NCI-H2196 (cell line): ENCODE data around the gene MRPS23.
A peak's percentile ranks its signal among the peaks of the same experiment; 100 is the strongest.

Experiments used
- DNase-seq: peaks from one replicate; lab custom pipeline; 2025; ENCODE audit not compliant: unreplicated experiment; lab: John Stamatoyannopoulos, UW

The MRPS23 gene

DNA sequence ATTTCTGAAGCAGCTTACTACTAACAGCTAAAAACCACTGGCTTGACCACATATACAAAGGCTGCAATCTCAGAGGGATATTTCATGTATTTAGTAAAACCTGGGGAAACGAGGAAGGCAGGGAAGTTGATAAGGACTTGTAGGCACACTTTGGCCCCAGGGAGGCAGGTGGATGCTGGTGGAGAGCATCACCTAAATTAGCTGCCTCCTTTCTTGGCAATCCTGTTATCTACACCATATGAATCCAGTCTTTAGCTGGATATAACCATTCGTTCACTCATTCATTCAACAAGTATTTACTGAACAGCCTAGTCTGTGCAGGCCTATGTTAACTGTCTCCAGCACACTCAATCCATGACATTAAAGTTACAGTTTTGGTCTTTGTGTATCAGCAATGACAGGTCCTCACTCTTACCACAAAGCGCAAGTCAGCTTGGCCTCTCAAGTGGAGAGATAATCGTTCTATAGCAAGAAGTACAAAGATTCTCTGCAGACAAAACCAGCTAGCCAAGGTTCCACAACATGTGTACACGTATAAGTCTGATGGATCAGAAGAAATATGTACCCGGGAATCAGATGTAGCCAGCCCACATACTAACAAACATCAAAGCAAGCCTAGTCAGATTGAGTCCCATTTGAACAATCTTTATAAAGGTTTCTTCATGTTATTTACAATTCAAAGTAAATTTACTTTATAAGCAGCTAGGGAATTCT is 10.8 kb downstream of the MRPS23 start:
- no peak for DNase-seq

DNA sequence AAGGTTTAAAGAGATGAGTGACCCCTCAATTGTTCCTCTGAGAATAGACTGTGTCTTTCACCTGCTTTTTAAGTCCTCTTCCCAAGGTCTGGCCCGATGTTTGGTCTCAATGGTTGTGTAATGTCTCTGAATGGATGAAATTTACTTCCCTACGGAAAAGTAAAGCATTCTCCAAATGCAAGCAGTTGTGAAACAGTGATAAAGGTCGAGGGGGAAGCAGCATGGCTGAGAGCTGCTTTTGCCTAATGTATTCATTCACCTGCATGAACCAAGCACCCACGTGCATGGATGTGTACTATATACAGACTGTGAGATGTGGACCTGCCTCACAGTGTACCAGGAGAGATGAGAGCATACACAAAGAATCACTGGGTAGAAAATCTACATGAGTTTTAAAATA is 11.4 kb downstream of the MRPS23 start:
- DNase-seq: no peak

DNA sequence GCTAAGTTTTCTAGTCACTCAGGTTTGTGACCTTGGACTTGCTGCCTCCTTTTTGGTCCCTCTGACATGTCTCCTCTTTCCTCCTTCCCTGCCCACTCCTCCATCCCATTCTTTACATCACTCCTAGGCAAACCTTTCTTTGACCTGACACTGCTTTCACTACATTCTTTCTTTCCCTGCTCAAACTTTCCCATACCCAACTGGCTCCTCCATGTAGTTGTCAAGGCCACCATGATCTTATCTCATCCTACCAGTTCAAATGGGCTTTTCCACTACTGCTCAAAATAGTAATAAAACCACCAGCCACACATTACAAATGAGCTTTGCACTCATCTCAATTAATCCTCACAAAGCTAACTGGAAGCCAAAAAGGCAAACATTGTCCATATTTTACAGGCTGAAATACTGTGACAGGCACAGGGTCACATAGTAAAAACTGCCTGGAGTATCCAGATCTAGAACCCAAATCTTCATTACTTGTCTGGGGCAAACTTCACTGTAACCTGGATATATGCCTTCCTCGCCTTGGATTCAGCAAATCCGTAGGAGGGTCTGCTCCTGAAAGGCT is 14.4 kb downstream of the MRPS23 start:
- no peak for DNase-seq

DNA sequence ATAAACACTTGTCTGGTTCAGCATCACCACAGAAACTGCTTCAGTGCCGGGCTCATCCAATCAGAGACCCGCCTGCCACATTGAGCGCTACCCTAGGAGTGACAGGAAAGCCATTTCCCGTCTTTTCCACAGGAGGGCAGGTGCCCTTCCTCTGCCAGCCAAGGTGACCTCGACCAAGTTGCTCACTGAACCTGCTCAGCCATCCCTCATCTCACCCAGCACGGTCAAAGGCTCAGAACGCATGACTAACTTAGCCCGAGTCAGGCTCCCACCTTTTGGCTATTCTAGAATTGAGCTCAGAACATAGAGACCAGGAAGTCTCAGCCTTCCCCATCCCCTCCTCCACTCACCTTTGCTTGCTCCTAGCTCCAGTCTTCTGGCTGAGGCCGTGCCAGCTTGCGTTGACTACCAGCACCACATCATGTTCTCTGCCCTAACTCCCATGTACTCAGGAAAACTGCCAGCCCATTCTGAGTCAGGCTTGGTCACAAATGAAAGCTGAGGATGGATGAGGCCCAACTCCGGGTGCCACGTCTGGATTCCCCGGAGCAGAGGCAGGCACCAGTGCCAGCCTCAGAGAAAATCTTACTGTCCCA is 15.6 kb downstream of the MRPS23 start:
- peak; percentile 31 for DNase-seq

DNA sequence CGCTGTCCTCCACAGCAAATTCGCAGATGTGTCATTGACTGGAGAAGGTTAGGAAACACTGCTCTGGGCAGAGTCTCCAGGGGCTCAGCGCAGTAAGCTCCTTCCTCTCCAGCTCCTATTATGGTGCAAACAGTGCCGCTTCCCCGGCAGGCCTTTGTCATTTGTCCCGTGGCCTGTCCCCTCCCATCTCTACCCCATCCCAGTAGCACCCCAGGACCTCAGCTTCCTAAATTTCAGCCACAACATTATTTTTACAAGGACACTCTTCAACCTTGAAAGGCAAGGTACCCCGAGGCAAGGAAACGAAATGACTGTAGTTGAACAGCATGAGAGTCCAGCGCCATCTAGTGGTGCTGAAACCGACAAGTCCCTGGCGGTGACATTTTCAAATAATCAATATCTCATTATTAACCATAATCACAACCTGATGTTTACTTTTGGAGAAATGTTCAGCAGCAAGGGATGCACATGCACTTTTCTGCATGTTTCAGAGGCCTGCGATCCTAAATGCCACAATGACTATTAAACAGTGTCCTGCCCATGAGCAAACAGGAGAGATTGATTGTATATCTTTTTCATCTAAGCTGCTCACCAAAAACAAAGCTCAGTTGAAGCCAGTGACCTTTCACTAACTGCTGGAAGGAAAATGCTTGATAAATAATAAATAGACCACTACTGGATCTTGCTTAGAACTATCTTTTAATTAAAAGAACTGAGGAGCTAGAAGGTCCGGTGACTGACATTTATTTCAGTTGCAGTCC is 16.5 kb downstream of the MRPS23 start:
- DNase-seq: peak; percentile 83

DNA sequence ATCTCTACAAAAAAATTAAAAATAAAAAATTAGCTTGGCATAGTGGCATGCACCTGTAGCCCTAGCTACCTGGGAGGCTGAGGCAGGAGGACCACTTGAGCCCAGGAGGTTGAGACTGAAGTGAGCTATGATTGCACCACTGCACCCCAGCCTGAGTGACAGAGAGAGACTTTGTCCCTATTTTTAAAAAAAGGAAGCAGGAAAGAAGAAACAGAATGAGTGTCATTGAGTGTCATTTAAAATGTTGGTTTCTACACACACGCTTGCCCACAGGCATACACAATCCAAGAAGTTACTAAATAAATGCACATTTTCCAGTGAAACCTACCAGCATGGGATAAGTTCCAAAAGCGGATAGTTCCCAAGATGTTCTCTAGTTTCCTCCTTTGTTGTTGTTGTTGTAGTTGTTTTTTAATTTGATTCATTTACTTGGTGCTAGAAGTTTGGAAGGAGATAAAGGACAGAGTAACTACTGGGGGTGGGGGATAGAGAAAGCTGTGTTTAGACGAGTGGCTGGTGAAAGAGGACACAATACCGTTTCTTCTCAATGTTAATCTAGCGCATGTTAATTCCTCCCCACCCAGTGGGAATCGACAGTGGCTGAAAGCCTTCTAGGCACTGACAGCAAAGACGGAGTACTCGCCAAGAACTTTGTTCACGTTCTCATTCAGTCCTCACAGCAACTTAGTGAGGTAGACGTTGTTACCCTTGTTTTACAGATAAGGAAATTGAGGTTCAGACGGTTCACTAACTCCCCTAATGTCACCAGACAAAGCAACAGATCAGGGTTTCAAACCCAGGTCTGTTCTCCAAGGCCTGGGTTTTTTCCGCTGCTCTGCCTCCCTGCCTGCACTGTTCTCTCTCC is 17.3 kb downstream of the MRPS23 start:
- DNase-seq: no peak

DNA sequence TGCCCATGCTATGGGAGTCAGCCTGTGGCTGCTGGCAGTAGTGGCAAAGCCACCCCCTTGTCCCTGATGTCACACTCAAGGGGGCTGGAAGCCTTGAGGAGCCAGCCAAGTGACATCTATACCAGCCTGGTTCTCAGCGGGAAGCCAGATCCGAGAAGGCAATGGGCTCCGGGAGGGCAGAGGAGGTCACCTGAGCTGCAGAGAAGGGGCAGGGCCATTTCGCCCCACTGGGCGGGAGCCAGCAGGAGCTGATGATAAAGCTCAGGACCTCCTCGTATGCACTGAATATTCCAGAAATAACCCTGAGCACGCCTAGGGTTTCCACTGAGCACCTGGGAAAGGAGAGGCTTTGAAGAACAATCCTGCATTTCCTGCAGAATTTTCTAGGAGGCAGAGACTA is 19.0 kb downstream of the MRPS23 start:
- no peak for DNase-seq

DNA sequence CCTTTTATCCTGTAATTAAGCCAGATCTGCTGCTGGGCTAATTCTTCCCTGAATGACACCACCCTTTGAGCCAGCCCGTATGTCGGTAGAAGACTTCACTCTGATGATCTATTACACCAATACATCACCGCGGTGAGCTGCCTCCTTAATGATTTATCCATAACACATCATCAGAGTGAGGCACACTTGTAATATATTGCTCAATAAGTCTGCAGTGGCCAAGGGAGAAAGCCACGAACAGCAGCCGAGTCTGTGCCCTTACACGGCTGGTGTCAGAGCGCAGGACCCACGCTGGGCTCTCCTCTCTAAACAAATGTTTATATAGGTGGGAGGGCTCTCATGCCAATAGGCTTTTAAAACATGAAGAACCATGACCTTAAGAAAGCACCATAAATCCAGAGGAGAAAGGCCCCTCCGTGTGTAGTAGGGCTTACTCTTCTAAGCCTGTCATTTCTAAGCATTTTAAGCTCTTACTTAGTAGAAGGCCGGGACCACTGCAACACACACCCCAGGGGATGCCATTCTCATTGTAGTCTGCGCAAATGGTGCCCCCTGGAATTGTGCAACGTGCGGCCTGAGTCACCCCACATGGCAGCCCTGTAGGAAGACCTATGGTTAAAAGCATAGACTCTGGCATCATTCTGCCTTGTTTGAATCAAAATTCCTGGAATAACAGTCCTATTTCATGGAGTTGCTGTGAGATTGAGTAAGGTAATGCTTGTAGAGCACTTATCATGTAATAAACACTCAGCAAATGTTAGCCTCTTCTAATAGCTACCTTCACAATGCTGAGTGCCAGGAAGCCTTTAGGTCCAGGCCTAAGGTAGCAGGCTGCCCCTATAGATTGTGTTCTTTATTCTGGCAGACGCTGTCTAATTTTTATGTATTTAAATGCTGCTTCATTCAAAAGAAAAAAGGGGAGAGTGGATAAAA is 26.1 kb downstream of the MRPS23 start:
- DNase-seq: no peak

DNA sequence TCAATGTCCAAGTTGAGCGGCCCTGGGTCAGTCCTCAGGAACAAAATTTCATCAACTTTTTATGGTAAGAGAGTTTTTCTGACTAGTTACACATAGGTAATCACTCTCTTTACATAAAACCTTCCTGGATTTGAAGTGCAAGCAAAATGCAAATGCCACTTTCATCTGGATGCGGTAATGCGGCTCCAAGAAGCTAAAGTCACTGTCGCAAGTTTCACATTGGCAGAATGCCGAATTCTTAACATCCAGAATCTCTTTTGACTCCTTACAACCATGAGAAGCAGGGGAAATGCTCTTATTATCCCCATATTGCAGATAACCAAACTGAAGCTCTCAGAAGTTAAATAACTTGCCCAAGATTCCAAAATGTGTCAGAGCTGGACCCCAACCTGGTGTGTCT is 30.0 kb downstream of the MRPS23 start:
- DNase-seq: no peak

DNA sequence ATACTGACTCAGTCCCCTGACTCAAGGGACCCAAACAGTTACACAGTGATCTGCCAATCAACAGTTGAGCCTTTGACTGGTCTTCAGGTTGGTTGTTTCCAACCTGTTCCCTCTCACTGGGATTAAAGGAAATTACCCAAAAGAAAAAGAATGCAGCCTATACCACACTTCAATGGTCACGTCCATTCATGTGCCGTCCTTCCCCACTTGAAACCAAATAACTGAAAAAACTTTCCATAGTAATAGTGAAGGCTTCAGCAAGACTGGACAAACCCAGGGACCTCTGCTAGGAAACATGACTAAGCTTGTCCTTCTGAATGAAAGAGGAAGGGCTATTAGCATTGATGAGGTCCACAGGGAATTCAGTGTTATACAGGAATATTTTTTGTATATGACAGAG is 30.6 kb downstream of the MRPS23 start:
- DNase-seq: no peak

DNA sequence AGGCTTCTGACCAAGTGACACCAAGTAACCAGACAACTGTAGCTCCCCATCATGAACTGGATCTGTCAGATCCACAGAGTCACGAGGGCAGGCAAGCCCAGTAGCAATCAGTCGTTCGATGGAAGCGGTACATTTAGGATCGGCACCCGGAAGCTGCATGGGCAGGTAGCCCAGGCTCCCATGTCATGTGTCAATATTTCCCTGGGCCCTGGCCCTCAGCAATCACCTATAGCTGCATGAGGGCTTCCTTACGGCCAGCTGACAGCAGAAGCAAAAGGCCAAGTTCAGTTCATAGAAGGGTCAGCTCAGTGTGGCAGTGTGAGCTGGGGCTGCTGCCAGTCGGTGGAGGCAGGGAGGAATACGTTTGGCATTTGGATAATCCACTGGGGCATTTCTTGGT is 31.8 kb downstream of the MRPS23 start:
- DNase-seq: no peak

DNA sequence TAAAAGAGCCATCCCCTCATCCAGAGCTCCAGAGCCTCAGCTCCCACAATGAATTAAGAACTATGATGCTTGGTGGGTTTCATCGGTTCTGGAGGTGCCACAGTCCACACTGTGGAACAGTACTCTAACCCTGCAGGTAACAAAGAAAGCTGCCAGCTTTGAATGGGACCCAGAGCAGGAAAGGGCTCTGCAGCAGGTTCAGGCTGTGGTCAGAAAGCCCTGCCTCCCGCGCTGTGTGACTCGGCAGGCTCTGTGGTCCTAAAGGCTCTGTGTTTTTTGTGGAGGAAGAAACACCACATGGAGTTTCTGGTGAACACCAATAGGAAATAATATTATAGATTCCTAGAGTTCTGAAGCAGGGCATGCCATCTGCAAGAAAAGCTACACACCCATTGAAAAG is 32.5 kb downstream of the MRPS23 start:
- no peak for DNase-seq

DNA sequence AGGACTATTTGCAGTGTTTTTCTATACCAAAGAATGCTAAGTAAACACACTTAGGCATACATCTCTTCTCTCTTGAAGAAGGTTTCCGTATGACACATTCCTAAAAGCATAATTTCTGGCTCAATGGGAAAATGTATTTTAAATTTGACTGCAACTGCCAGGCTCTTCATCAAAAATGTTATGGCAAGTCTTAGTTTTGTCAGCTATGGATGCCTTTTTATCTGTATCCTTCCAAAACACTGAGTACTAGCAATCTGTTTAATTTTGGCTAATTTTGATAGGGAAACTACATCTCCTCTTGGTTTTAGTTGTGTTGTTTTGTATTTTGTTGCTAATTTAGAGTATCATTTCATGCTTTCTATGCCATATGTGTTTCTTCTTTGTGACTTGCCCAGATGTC is 35.4 kb downstream of the MRPS23 start:
- no peak for DNase-seq

DNA sequence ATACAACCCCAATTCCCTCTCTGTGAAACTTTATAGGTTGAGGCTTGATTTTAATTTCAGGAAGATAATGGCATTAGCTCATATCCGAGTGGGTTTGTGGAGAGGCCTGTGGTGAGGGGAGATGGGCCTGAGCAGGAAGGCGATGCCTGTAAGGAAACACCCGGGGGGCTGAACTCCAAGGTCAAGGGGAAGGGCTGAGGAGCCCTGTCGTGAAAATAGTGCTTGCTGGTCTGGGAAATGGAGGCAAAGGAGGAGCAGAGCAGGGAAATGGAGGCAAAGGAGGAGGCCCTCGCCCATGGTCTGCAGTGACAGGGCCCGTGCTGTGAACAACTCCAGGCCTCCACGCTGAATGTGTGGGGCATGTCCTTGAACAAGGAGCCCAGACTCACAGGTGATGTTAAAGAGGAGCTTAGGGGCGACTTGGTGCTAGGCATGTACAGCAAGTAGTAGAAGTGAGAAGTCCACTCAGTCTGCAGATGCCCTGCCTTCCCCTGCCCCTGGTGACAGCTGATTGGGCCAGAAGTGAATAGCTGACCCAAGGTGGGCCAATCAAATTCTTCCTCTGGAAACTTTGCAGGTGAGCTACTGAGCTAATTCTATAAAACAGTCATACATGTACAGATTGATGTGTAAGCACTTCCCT is 38.1 kb downstream of the MRPS23 start:
- DNase-seq: peak; percentile 14

DNA sequence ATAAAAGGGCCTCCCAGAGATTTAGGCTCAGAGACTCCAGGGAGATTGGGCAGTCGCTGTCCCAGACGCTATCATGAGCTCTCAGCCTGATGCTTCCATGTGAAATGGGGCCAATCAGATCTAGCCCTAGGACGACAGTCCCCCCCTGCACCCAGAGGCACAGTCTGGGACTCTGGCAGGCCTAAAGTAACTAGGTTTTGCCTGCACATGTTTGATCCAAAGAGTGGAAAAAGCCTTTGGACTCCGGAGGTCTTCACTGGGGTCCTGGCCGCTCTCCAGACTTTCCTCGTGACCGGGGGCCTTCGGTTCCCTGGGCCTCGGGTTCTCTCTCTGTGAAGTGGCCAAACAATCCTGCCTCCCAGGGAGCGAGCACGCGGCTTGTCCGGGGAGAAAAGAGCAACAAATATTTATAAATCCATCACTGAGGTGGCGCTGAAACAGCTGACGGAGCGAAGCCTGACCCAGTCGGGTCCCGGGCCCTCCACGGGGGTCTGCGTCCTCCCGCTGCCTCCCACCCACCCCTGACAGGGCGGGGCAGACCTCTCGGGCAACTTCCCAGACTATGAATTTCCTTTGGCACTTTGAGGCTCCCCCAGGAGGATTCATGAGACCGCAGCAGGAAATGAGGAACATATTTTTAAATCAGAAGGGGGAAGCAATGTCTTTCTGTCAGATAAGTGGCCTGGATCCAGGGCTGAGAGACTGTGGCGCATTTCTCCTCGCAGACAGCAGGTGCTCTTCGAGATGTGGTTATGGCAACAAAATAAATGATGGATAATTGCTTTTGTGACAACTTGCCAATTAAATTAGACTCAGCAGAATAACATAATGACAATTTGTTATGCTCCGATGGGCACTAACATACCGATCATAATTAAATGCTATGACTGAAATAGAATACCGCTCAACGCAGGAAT is 38.9 kb downstream of the MRPS23 start:
- DNase-seq: peak; percentile 74

DNA sequence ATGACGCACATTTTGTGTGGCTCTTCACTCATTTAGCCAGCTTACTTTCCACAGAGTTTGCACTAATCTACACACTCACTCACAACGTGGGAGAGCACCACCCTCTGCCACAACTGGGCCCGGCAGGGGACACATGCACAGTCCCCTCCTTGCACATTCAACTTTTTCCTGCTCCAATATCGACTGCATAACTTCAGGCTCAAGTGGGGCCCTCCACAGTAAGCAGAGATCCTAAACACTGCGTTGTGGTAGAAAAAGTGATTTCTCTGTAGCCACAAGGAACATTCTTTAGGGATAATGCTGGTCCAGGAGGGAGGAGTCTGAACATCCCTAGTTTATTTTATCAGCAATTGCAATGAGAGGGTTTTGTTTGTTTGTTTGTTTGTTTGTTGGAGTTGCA is 40.0 kb downstream of the MRPS23 start:
- DNase-seq: no peak

DNA sequence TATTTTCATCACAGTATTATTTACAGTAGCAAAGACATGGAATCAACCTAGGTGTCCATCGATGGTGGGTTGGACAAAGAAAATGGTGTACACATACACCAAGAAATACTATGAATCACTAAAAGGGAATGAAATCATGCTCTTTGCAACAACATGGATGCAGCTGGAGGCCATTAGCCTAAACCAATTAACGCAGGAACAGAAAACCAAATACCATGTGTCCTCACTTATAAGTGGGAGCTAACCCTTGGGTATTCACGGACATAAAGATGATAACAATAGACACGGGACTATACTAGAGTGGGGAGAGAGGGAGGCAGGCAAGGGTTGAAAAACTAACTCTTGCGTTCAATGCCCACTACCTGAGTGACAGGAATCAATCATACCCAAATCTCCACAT is 41.0 kb downstream of the MRPS23 start:
- DNase-seq: no peak

DNA sequence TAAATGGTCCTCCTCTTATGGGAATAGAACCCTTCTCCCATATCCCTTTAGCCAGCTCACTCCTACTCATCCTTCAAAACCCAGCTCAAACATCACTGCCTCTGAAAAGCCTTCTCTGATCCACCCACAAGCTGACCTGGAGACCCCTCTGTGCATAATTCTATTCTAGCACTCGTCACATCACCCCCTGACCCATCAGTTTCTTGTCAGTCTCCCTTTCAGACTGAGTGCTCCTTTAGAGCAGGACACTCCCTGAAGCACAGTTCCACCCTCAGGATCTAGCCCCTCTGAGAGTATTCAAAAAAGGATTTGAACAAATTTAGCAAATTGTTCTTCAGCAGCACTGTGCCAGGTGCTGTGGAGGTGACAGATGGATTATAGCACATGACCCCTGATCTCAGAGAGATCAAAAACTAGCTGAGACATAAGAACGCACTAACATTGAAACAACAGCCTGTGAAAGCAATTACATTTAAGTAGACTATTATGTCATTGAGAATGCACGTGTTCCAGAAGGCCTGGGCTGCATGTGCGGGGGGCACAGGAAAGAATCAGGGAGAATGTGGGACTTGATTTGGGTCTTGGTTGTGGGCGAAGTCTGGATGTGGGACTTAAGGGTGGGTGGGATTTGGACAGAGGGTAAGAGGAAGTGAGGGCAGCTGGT is 43.5 kb downstream of the MRPS23 start:
- no peak for DNase-seq
